Measurements from ENCODE around the gene MAP3K9.

Gene MAP3K9

DNA sequence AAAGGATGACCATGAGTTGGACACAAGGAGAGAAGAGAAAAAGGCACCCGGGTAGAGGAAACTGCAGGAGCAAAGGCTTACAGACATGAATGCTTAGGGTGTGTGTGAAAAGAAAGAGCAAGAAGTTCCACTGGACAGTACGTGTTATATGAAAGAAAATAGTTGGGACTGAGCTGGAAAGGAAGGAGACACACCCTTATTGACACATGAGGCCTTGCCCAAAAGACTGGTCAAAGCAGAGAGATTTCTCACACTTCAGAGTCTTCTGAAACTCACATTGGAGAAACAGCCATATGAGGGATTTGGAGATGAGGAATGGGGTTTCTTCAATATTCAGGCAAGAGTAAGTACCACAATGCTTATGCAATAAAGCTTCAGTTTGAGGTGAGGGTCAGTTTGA, 111.6 kb downstream of the MAP3K9 start:
- no peak for DNase-seq (ENCODE audit: low spot score)

DNA sequence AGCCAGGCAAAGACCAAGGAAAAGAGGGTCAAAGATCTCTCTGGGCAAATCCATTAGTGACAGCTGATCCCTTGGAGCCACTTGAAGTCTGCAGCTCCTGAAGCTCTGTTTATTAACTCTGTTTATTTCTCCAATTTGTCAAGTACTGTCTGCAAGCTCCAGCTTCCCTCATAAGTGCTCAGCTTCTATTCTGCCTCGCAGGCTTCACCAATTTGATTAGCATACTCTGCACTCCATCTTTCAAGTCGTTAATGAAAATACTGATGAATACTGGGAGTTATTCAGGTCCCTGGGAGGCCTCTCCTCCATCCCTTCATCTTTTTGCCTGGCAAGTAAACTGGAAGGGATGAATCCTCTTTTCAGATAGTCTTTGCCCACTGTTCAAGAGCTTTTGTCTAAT, 113.3 kb downstream of the MAP3K9 start:
- no peak for DNase-seq (ENCODE audit: low spot score)

DNA sequence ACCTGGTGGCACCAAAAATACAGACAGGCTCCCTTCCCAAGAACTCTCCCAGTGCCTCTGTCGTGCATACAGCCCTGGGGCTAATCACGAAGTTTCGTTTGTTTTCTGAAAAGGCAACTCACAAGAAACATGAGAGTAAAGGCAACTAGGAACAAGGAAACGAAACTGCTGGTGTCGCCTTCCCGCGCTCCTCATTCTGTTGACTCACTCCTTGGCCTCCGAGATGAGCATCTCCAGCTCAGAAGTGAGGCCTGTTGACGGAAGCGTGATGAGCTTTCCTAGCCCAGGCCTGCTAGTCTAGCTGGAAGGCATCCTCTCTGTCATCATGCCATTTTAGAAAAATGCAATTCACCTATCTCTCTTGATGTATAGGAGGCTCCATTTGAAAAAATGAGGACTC, 117.1 kb downstream of the MAP3K9 start:
- no peak for DNase-seq (ENCODE audit: low spot score)

DNA sequence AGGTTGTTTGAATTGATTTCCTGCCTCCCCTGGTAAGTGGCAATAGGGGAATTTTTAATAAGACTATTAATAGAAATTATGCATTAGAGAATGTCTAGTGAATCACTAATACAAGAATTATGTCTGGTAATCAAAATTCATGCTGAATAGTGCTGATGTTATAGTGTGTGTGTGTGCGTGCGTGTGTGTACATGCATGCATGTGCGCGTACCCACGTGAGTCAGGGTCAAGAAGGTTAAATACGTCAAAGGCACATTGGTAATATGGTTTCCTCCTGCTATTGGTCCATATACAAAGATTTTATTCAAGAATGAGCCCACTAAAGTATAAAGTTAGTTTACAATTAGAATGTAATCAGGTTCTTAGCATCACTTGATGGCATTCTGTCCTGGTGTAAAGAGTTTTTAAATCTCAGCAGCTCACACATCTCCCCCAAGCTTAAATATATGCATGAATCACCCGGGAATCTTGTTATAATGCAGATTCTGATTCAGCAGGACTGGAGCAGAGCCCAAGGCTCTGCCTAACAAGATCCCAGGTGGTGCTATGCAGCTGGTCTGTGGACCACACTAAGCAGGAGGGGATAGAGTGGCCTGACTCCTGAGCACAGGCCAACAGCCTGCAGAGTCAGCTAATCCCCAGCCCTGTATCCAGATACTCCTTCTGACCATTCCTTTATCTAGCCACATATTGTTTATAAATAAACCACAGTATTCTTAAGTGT, 123.7 kb downstream of the MAP3K9 start:
- DNase-seq (ENCODE audit: low spot score): no peak

DNA sequence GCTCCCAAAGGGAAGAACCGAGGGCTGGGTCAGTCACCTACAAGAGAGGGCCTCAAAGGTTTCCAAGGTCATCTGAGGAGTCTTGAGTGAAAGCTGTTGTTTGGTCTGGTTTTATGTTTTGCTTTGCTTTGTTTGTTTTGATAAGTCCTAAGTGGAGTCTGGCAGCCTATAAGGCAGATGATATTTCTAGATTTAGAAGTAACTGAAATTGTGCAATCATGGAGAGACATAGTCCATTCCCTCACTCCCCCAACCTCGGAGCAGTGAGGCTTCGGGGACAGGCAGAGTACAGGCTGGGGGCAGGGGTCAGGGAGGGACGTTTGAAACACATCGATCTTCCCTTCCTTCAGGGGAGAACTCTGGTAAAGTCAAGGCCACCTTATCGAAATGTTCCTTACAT, 125.3 kb downstream of the MAP3K9 start:
- DNase-seq (ENCODE audit: low spot score): no peak

DNA sequence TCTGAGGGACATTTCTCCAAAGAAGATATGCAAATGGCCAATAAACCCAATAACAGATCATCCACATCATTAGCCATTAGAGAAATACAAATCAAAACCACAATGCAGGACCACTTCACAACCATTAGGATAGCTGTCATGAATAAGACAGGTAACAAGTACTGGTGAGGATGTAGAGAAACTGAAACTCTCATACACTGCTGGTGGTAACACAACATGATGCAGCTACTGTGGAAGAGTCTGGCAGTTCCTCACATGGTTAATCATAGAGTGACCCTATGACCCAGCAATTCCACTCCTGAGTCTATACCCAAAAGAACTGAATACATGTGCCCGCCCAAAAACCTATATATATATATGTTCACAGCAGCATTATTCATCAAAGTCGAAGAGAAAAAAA, 128.6 kb downstream of the MAP3K9 start:
- DNase-seq (ENCODE audit: low spot score): no peak

DNA sequence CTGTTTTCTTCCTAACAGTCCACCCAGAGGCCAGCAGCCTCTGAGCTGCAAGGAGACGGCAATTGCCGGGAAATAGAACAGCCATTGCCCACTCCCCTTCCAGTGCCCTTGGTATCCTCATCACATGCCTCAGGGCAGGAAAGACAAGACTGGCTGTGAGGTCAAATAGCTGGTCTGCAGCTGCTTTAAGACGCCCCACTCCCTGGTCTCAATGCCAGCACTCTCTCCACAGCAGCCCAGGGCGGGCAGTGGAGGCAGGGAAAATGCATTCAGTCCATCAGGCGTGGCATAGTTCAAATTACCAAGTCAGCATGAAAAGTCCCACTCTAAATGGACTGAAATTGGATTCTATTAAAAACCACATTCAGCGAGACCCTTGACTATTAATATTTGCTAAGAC, 132.0 kb downstream of the MAP3K9 start:
- DNase-seq (ENCODE audit: low spot score): no peak
